ENCODE measurements around the gene ERCC2.

ERCC2 gene

GRCh38 chr19:45304141-45304926 lies 66.0 kb downstream of the ERCC2 start:
- TF ChIP-seq USF1 (IDR thresholded peaks at IDR 0.05) (no peak), CREB1 (IDR thresholded peaks at IDR 0.05; ENCODE audit: low read depth) (no peak), CEBPB (IDR thresholded peaks at IDR 0.05) (no peak), EGR1 (IDR thresholded peaks at IDR 0.05) (no peak), NFIC (IDR thresholded peaks at IDR 0.05) (no peak), TEAD4 (IDR thresholded peaks at IDR 0.05) (no peak), TAF1 (IDR thresholded peaks at IDR 0.05; ENCODE audit: low read depth) (no peak), TCF12 (IDR thresholded peaks at IDR 0.05; ENCODE audit: low read depth) (no peak), FOXM1 (IDR thresholded peaks at IDR 0.05; ENCODE audit: borderline replicate concordance, low read depth) (no peak), RAD21 (IDR thresholded peaks at IDR 0.05; ENCODE audit: low read depth) (no peak), ZBTB7A (IDR thresholded peaks at IDR 0.05; ENCODE audit: low read depth) (no peak), REST (IDR thresholded peaks at IDR 0.05; ENCODE audit: low read depth) (no peak), YY1 (IDR thresholded peaks at IDR 0.05; ENCODE audit: low read depth) (no peak), MAX (IDR thresholded peaks at IDR 0.05) (no peak), EP300 (IDR thresholded peaks at IDR 0.05; ENCODE audit: borderline replicate concordance) (no peak)

GRCh38 chr19:45303269-45304060 lies 66.9 kb downstream of the ERCC2 start:
- no peak for TF ChIP-seq EP300 (IDR thresholded peaks at IDR 0.05; ENCODE audit: borderline replicate concordance)
- TF ChIP-seq RAD21 (IDR thresholded peaks at IDR 0.05; ENCODE audit: low read depth), result no peak
- no peak for TF ChIP-seq TEAD4 (IDR thresholded peaks at IDR 0.05)
- TF ChIP-seq MAX (IDR thresholded peaks at IDR 0.05), result no peak
- no peak for TF ChIP-seq NFIC (IDR thresholded peaks at IDR 0.05)
- TF ChIP-seq ZBTB7A (IDR thresholded peaks at IDR 0.05; ENCODE audit: low read depth), result no peak
- no peak for TF ChIP-seq TCF12 (IDR thresholded peaks at IDR 0.05; ENCODE audit: low read depth)
- no peak for TF ChIP-seq CREB1 (IDR thresholded peaks at IDR 0.05; ENCODE audit: low read depth)
- no peak for TF ChIP-seq USF1 (IDR thresholded peaks at IDR 0.05)
- no peak for TF ChIP-seq FOXM1 (IDR thresholded peaks at IDR 0.05; ENCODE audit: borderline replicate concordance, low read depth)
- TF ChIP-seq TAF1 (IDR thresholded peaks at IDR 0.05; ENCODE audit: low read depth), result no peak
- no peak for TF ChIP-seq YY1 (IDR thresholded peaks at IDR 0.05; ENCODE audit: low read depth)
- no peak for TF ChIP-seq EGR1 (IDR thresholded peaks at IDR 0.05)
- TF ChIP-seq CEBPB (IDR thresholded peaks at IDR 0.05), result no peak
- TF ChIP-seq REST (IDR thresholded peaks at IDR 0.05; ENCODE audit: low read depth), result no peak

- TF ChIP-seq TEAD4 (IDR thresholded peaks at IDR 0.05), result no peak
- TF ChIP-seq CEBPB (IDR thresholded peaks at IDR 0.05), result no peak
- TF ChIP-seq CREB1 (IDR thresholded peaks at IDR 0.05; ENCODE audit: low read depth), result no peak
- TF ChIP-seq EP300 (IDR thresholded peaks at IDR 0.05; ENCODE audit: borderline replicate concordance), result no peak
- no peak for TF ChIP-seq TAF1 (IDR thresholded peaks at IDR 0.05; ENCODE audit: low read depth)
- TF ChIP-seq EGR1 (IDR thresholded peaks at IDR 0.05), result no peak
- TF ChIP-seq REST (IDR thresholded peaks at IDR 0.05; ENCODE audit: low read depth), result no peak
- no peak for TF ChIP-seq TCF12 (IDR thresholded peaks at IDR 0.05; ENCODE audit: low read depth)
- no peak for TF ChIP-seq MAX (IDR thresholded peaks at IDR 0.05)
- no peak for TF ChIP-seq NFIC (IDR thresholded peaks at IDR 0.05)
- no peak for TF ChIP-seq YY1 (IDR thresholded peaks at IDR 0.05; ENCODE audit: low read depth)
- TF ChIP-seq RAD21 (IDR thresholded peaks at IDR 0.05; ENCODE audit: low read depth), result no peak
- TF ChIP-seq ZBTB7A (IDR thresholded peaks at IDR 0.05; ENCODE audit: low read depth), result no peak
- no peak for TF ChIP-seq USF1 (IDR thresholded peaks at IDR 0.05)
- TF ChIP-seq FOXM1 (IDR thresholded peaks at IDR 0.05; ENCODE audit: borderline replicate concordance, low read depth), result no peak
Observed at GRCh38 chr19:45302416-45302815, 68.0 kb downstream of the ERCC2 start.
